Upper lobe of left lung (tissue), 4 donors: ENCODE data around the gene GMDS.

Source experiments
- POLR2A ChIP-seq, 4 donors: fragments of 450-650 bp; IDR thresholded peaks; one replicate each; pipeline ENCODE4 v1.5.1; 2016 to 2017; ENCODE audit warnings: antibody characterized with exemption in 4 of 4, mild to moderate bottlenecking in 2 of 4
- TF ChIP-seq, protein P1 (sequence below), 6 experiments: fragments of 450-650 bp in 4 of 6; fragments of 200-600 bp in 2 of 6; sonication (generic) in 2 of 6; IDR thresholded peaks; one replicate each; pipeline ENCODE4 v1.5.1; 2016 to 2019; ENCODE audit warnings: antibody characterized with exemption in 6 of 6

DNA sequence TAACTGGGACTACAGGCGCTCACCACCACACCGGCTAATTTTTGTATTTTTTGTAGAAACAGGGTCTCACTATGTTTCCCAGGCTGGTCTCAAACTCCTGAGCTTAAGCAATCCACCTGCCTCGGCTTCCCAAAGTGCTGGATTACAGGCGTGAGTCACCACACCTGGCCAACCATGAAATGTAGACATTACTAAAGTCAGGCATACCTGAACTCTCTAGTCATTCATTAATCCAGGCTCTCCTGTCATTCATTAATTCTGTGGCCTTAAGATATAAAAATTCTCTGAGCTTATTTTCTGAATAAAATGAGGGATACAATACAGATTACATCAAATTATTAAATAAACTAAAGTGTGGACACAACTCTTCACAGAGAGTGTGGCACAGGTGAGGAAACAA lies 159.7 kb downstream of the GMDS start:
- TF ChIP-seq, protein P1, sequence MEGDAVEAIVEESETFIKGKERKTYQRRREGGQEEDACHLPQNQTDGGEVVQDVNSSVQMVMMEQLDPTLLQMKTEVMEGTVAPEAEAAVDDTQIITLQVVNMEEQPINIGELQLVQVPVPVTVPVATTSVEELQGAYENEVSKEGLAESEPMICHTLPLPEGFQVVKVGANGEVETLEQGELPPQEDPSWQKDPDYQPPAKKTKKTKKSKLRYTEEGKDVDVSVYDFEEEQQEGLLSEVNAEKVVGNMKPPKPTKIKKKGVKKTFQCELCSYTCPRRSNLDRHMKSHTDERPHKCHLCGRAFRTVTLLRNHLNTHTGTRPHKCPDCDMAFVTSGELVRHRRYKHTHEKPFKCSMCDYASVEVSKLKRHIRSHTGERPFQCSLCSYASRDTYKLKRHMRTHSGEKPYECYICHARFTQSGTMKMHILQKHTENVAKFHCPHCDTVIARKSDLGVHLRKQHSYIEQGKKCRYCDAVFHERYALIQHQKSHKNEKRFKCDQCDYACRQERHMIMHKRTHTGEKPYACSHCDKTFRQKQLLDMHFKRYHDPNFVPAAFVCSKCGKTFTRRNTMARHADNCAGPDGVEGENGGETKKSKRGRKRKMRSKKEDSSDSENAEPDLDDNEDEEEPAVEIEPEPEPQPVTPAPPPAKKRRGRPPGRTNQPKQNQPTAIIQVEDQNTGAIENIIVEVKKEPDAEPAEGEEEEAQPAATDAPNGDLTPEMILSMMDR (IDR thresholded peaks at IDR 0.05) = no peak
- TF ChIP-seq POLR2A (IDR thresholded peaks at IDR 0.05) = no peak
